ES-I3 (cell line): Measurements from ENCODE around the gene PRR29.
"Not testable (repeated sequence)": the region's sequence is repeated elsewhere in the genome, so short reads cannot be mapped to it uniquely, and the experiment has no call there.

Experiments
- H3K36me3 ChIP-seq: 2 replicates; pipeline ENCODE4 v1.6.1; 2013; ENCODE audit warnings: mild to moderate bottlenecking, low read length, control low read depth, moderate library complexity; ENCODE audit not compliant: insufficient read depth
- H3K4me1 ChIP-seq: 2 replicates; pipeline ENCODE4 v1.6.1; 2013; ENCODE audit warnings: mild to moderate bottlenecking, control low read depth, low read length; ENCODE audit not compliant: insufficient read depth
- H3K9ac ChIP-seq: 2 replicates; pipeline ENCODE4 v1.6.1; 2013; ENCODE audit warnings: low read depth, mild to moderate bottlenecking, low read length, moderate library complexity
- H3K9me3 ChIP-seq: 2 replicates; pipeline ENCODE4 v1.6.1; 2013; ENCODE audit warnings: mild to moderate bottlenecking, low read length, moderate library complexity; ENCODE audit not compliant: control insufficient read depth, insufficient read depth

The PRR29 gene

GRCh38 chr17:64007838-64008282 is 9.7 kb downstream of the PRR29 start:
- peaks cover 10% of the 10 kb centered on the region; the same call in 1 of the 2 replicates for H3K4me1 ChIP-seq

GRCh38 chr17:64008346-64008745 is 10.2 kb downstream of the PRR29 start:
- Histone ChIP-seq H3K9ac (no peak overlapping the region), H3K9me3 (no peaks in the 10 kb centered on the region), H3K4me1 (peaks cover 10% of the 10 kb centered on the region; the same call in 1 of the 2 replicates), H3K36me3 (no peaks in the 10 kb centered on the region)

More at GRCh38 chr17:64007838-64008282, 9.7 kb downstream of the PRR29 start:
- H3K9ac ChIP-seq = no peak overlapping the region
- no peaks in the 10 kb centered on the region for H3K9me3 ChIP-seq
- no peaks in the 10 kb centered on the region for H3K36me3 ChIP-seq

- no peaks in the 10 kb centered on the region for H3K36me3 ChIP-seq
- no peak overlapping the region for H3K9ac ChIP-seq
- no peaks in the 10 kb centered on the region for H3K9me3 ChIP-seq
- H3K4me1 ChIP-seq = peaks cover 10% of the 10 kb centered on the region; the same call in 1 of the 2 replicates
These were observed 10.7 kb downstream of the PRR29 start for GRCh38 chr17:64008830-64009229.

GRCh38 chr17:64009571-64010402 is 11.6 kb downstream of the PRR29 start:
- Histone ChIP-seq H3K36me3 (no peaks in the 10 kb centered on the region), H3K9me3 (no peaks in the 10 kb centered on the region), H3K4me1 (peaks cover 10% of the 10 kb centered on the region; the same call in 1 of the 2 replicates), H3K9ac (no peak overlapping the region)

- Histone ChIP-seq H3K9ac (no peak overlapping the region), H3K36me3 (no peaks in the 10 kb centered on the region), H3K9me3 (no peaks in the 10 kb centered on the region), H3K4me1 (peaks cover 4% of the 10 kb centered on the region; the same call in 1 of the 2 replicates)
These were observed 17.3 kb downstream of the PRR29 start for GRCh38 chr17:64015447-64015846.

- Histone ChIP-seq H3K9ac (no peak overlapping the region), H3K36me3 (no peaks in the 10 kb centered on the region), H3K4me1 (peaks cover 4% of the 10 kb centered on the region; the same call in 1 of the 2 replicates), H3K9me3 (no peaks in the 10 kb centered on the region)
These were observed 18.2 kb downstream of the PRR29 start for GRCh38 chr17:64016231-64016784.

GRCh38 chr17:64016974-64017373 is 18.8 kb downstream of the PRR29 start:
- peaks cover 4% of the 10 kb centered on the region; the same call in 1 of the 2 replicates for H3K4me1 ChIP-seq
- H3K9me3 ChIP-seq = no peaks in the 10 kb centered on the region
- H3K9ac ChIP-seq = no peak overlapping the region
- no peaks in the 10 kb centered on the region for H3K36me3 ChIP-seq

GRCh38 chr17:64017381-64017980 is 19.3 kb downstream of the PRR29 start:
- Histone ChIP-seq H3K9me3 (no peaks in the 10 kb centered on the region), H3K9ac (no peak overlapping the region), H3K36me3 (no peaks in the 10 kb centered on the region), H3K4me1 (peaks cover 4% of the 10 kb centered on the region; the same call in 1 of the 2 replicates)

- H3K9me3 ChIP-seq, H3K9ac ChIP-seq, H3K36me3 ChIP-seq, H3K4me1 ChIP-seq: not testable (repeated sequence)
These were observed 21.4 kb downstream of the PRR29 start for GRCh38 chr17:64019551-64019961.

GRCh38 chr17:64020056-64020766 is 22.1 kb downstream of the PRR29 start, which contains the start of gene ICAM2:
TSS of gene ICAM2 (minus strand) at chr17:64020633. CDS start at chr17:64006691, 13,942 bp downstream.
- H3K4me1 ChIP-seq = peaks cover 4% of the 10 kb centered on the region; the same call in 1 of the 2 replicates
- no peaks in the 10 kb centered on the region for H3K36me3 ChIP-seq
- no peaks in the 10 kb centered on the region for H3K9me3 ChIP-seq
- H3K9ac ChIP-seq = peak within 1 kb of the TSS; percentile 33; the same call in 1 of the 2 replicates

- H3K36me3 ChIP-seq = no peaks in the 10 kb centered on the region
- no peak overlapping the region for H3K9ac ChIP-seq
- no peaks in the 10 kb centered on the region for H3K9me3 ChIP-seq
- no peaks in the 10 kb centered on the region for H3K4me1 ChIP-seq
These were observed 24.5 kb downstream of the PRR29 start for GRCh38 chr17:64022611-64023063.

GRCh38 chr17:64024215-64024654 is 26.1 kb downstream of the PRR29 start:
- Histone ChIP-seq H3K9ac (no peak overlapping the region), H3K36me3 (no peaks in the 10 kb centered on the region), H3K4me1 (no peaks in the 10 kb centered on the region), H3K9me3 (no peaks in the 10 kb centered on the region)

- H3K36me3 ChIP-seq = no peaks in the 10 kb centered on the region
- no peaks in the 10 kb centered on the region for H3K9me3 ChIP-seq
- H3K9ac ChIP-seq = no peak overlapping the region
- no peaks in the 10 kb centered on the region for H3K4me1 ChIP-seq
These were observed 26.9 kb downstream of the PRR29 start for GRCh38 chr17:64024781-64025731.
